GM12878 (cell line): ENCODE results near the gene STRIP2. TPM values are rescaled to one million over a fixed set of nuclear protein-coding genes. Genes with fewer than 3 reads are reported as not detected.

Source experiments
- EP300 ChIP-seq, 2 experiments: fragments of 150-350 bp in 1 of 2; IDR thresholded peaks; 2 replicates each; pipeline ENCODE4 v1.6.1; 2011 to 2012; ENCODE audit warnings: low read depth in 2 of 2, low read length in 2 of 2, borderline replicate concordance in 1 of 2, improper control_type of control experiment in 1 of 2, inconsistent platforms in 1 of 2; ENCODE audit not compliant: control insufficient read depth in 1 of 2
- FOXK2 ChIP-seq: fragments of 450-650 bp; IDR thresholded peaks from 2 replicates; pipeline ENCODE4 v1.6.1; 2017; ENCODE audit warnings: mild to moderate bottlenecking, moderate library complexity
- NFYA ChIP-seq: IDR thresholded peaks from 2 replicates; pipeline ENCODE4 v1.6.1; 2011; ENCODE audit warnings: low read depth, mild to moderate bottlenecking, low read length, improper control_type of control experiment, borderline replicate concordance
- POLR2AphosphoS5 ChIP-seq: IDR thresholded peaks from 2 replicates; pipeline ENCODE4 v1.6.1; 2011; ENCODE audit warnings: mild to moderate bottlenecking, low read length, inconsistent platforms
- RBBP5 ChIP-seq: fragments of 200-600 bp; sonication (generic); conservative IDR thresholded peaks from 2 replicates; pipeline ENCODE4 v1.6.1; 2016
- SPI1 ChIP-seq: IDR thresholded peaks from 2 replicates; pipeline ENCODE4 v1.6.1; 2011; ENCODE audit warnings: low read depth, mild to moderate bottlenecking, low read length, moderate library complexity, borderline replicate concordance; ENCODE audit not compliant: insufficient read depth
- TCF3 ChIP-seq: IDR thresholded peaks from 2 replicates; pipeline ENCODE4 v1.6.1; 2012; ENCODE audit warnings: low read depth, mild to moderate bottlenecking, low read length, borderline replicate concordance; ENCODE audit not compliant: insufficient read depth
- ZBED1 ChIP-seq: IDR thresholded peaks from 2 replicates; pipeline ENCODE4 v1.6.1; 2016; ENCODE audit warnings: borderline replicate concordance
- polyA plus RNA-seq, 11 experiments: library from polyadenylated mRNA; depleted of rRNA in 4 of 11; unstranded in 6 of 11; stranded (reverse) in 5 of 11; fragments of >200 nt; fragmentation: Nextera tagmentation in 4 of 11; fragmentation: Illumina TruSeq in 1 of 11; extraction: Ambion mirVana in 4 of 11; extraction: Trizol in 1 of 11; gene quantifications; 1 replicate in 1 of 11; 2 replicates in 10 of 11; pipeline versions ENCODE4 v1.2.1 to v1.2.3, GENCODE V29; 2011 to 2016; ENCODE audit warnings: inconsistent platforms in 2 of 11, missing spikeins in 2 of 11, low read depth in 1 of 11
- total RNA-seq, 4 experiments: library from RNA; depleted of rRNA in 3 of 4; stranded (reverse); fragments of >200 nt in 3 of 4; fragmentation: Illumina TruSeq in 1 of 4; extraction: Trizol in 1 of 4; gene quantifications; 2 replicates each; pipeline versions ENCODE4 v1.2.1 to v1.2.3, GENCODE V29; 2013 to 2021
- TF ChIP-seq, protein P1 (sequence below): fragments of 450-650 bp; IDR thresholded peaks from 2 replicates; pipeline ENCODE4 v1.6.1; 2017; ENCODE audit warnings: mild to moderate bottlenecking, moderate library complexity
- TF ChIP-seq, protein P2 (sequence below), 3 experiments: IDR thresholded peaks in 2 of 3; conservative IDR thresholded peaks in 1 of 3; 2 replicates each; pipeline ENCODE4 v1.5.1; 2011; ENCODE audit warnings: low read depth in 3 of 3, low read length in 3 of 3, mild to moderate bottlenecking in 3 of 3, control low read depth in 2 of 3, moderate library complexity in 2 of 3, inconsistent platforms in 1 of 3, mixed read lengths in 1 of 3; ENCODE audit not compliant: control insufficient read depth in 2 of 3, insufficient read depth in 1 of 3; ENCODE audit errors: extremely low read depth in 1 of 3
- TF ChIP-seq, protein P3 (sequence below): fragments of 150-350 bp; IDR thresholded peaks from 2 replicates; pipeline ENCODE4 v1.6.1; 2014; ENCODE audit warnings: mild to moderate bottlenecking, low read depth, low read length

The STRIP2 gene
- total and polyA plus RNA-seq, 10 of the 15 experiments (the other 5 are each of a cell fraction or from before 2014, with no cell fraction given): 0.48 to 5.8 (median 1.8) TPM

DNA sequence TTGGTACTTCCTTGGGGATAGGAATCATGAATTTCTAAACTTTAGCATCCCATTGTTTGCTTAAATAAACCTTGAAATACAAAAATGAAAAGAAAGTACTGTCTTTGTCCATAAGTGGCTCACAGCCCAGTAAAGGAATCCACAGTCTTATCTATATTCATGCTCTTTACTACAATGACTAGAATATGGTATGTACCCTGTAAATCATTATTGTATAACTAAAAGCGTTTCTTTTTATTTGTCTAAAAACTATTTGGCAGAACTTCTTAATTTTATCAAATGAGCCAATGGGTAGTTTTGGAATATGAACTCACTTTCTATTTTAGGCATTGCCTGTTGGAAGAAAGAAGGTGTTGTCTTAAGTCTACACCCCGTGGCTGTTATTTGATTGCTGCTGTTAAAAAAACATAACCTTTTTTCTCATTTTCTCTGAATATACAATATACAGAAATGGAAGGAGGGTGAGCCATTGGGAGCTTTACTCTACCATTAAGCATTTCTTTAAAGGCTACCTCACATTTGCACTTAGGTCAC is 12.4 kb upstream of the STRIP2 start (continued):
- TF ChIP-seq, protein P1, sequence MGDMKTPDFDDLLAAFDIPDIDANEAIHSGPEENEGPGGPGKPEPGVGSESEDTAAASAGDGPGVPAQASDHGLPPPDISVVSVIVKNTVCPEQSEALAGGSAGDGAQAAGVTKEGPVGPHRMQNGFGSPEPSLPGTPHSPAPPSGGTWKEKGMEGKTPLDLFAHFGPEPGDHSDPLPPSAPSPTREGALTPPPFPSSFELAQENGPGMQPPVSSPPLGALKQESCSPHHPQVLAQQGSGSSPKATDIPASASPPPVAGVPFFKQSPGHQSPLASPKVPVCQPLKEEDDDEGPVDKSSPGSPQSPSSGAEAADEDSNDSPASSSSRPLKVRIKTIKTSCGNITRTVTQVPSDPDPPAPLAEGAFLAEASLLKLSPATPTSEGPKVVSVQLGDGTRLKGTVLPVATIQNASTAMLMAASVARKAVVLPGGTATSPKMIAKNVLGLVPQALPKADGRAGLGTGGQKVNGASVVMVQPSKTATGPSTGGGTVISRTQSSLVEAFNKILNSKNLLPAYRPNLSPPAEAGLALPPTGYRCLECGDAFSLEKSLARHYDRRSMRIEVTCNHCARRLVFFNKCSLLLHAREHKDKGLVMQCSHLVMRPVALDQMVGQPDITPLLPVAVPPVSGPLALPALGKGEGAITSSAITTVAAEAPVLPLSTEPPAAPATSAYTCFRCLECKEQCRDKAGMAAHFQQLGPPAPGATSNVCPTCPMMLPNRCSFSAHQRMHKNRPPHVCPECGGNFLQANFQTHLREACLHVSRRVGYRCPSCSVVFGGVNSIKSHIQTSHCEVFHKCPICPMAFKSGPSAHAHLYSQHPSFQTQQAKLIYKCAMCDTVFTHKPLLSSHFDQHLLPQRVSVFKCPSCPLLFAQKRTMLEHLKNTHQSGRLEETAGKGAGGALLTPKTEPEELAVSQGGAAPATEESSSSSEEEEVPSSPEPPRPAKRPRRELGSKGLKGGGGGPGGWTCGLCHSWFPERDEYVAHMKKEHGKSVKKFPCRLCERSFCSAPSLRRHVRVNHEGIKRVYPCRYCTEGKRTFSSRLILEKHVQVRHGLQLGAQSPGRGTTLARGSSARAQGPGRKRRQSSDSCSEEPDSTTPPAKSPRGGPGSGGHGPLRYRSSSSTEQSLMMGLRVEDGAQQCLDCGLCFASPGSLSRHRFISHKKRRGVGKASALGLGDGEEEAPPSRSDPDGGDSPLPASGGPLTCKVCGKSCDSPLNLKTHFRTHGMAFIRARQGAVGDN: no peak
- TF ChIP-seq EP300 (IDR thresholded peaks at IDR 0.05; ENCODE audit: borderline replicate concordance in 1 of 2, control insufficient read depth in 1 of 2, low read depth in 2 of 2, low read length in 2 of 2) (no peak), POLR2AphosphoS5 (no peak), TCF3 (no peak), SPI1 (no peak), NFYA (no peak), RBBP5 (no peak), FOXK2 (no peak), ZBED1 (no peak)
- TF ChIP-seq, protein P2, sequence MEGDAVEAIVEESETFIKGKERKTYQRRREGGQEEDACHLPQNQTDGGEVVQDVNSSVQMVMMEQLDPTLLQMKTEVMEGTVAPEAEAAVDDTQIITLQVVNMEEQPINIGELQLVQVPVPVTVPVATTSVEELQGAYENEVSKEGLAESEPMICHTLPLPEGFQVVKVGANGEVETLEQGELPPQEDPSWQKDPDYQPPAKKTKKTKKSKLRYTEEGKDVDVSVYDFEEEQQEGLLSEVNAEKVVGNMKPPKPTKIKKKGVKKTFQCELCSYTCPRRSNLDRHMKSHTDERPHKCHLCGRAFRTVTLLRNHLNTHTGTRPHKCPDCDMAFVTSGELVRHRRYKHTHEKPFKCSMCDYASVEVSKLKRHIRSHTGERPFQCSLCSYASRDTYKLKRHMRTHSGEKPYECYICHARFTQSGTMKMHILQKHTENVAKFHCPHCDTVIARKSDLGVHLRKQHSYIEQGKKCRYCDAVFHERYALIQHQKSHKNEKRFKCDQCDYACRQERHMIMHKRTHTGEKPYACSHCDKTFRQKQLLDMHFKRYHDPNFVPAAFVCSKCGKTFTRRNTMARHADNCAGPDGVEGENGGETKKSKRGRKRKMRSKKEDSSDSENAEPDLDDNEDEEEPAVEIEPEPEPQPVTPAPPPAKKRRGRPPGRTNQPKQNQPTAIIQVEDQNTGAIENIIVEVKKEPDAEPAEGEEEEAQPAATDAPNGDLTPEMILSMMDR (IDR thresholded peaks at IDR 0.05 in 2 of 3, conservative IDR thresholded peaks at IDR 0.05 in 1 of 3; ENCODE audit: control insufficient read depth in 2 of 3, extremely low read depth in 1 of 3, insufficient read depth in 1 of 3, low read depth in 3 of 3, low read length in 3 of 3): no peak
- TF ChIP-seq, protein P3, sequence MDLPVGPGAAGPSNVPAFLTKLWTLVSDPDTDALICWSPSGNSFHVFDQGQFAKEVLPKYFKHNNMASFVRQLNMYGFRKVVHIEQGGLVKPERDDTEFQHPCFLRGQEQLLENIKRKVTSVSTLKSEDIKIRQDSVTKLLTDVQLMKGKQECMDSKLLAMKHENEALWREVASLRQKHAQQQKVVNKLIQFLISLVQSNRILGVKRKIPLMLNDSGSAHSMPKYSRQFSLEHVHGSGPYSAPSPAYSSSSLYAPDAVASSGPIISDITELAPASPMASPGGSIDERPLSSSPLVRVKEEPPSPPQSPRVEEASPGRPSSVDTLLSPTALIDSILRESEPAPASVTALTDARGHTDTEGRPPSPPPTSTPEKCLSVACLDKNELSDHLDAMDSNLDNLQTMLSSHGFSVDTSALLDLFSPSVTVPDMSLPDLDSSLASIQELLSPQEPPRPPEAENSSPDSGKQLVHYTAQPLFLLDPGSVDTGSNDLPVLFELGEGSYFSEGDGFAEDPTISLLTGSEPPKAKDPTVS: no peak
